HG02885 (cell line): ENCODE results near the gene NEK9.

Experiments used
- ATAC-seq: cut with Tn5 transposase; IDR thresholded peaks from one replicate; pipeline ENCODE4 v1.9.1; 2021; ENCODE audit warnings: mild to moderate bottlenecking; ENCODE audit not compliant: unreplicated experiment, poor library complexity

NEK9 gene

GRCh38 chr14:75046275-75046674, 80.6 kb downstream of the NEK9 start:
- ATAC-seq = no peak

- ATAC-seq = no peak
Measured at GRCh38 chr14:75044752-75045151, 82.1 kb downstream of the NEK9 start.

GRCh38 chr14:75044322-75044721, 82.5 kb downstream of the NEK9 start:
- no peak for ATAC-seq

GRCh38 chr14:75042035-75042434, 84.8 kb downstream of the NEK9 start:
- ATAC-seq = no peak

GRCh38 chr14:75041613-75042012, 85.2 kb downstream of the NEK9 start:
- ATAC-seq = no peak

GRCh38 chr14:75040959-75041358, 85.9 kb downstream of the NEK9 start:
- ATAC-seq = no peak

- no peak for ATAC-seq
Measured at GRCh38 chr14:75040507-75040906, 86.3 kb downstream of the NEK9 start.

GRCh38 chr14:75032939-75033338, 93.9 kb downstream of the NEK9 start:
- ATAC-seq = no peak

- ATAC-seq = no peak
Measured at GRCh38 chr14:75030147-75030546, 96.7 kb downstream of the NEK9 start.
